BLaER1 (cell line): ENCODE data around the gene SSR4.
A peak's percentile ranks its signal among the peaks of the same experiment; 100 is the strongest.
"Not testable (repeated sequence)": the region's sequence is repeated elsewhere in the genome, so short reads cannot be mapped to it uniquely, and the experiment has no call there.

Experiments
- H3K27ac ChIP-seq: shearing (Covaris generic); formaldehyde crosslinking; 2 replicates; pipeline ENCODE4 v1.8.1; 2022
- H3K27me3 ChIP-seq: shearing (Covaris generic); formaldehyde crosslinking; 2 replicates; pipeline ENCODE4 v1.8.1; 2022
- H3K36me3 ChIP-seq: shearing (Covaris generic); formaldehyde crosslinking; 2 replicates; pipeline ENCODE4 v1.8.1; 2022
- H3K4me1 ChIP-seq: shearing (Covaris generic); formaldehyde crosslinking; 2 replicates; pipeline ENCODE4 v1.8.1; 2022
- H3K4me2 ChIP-seq: shearing (Covaris generic); formaldehyde crosslinking; 2 replicates; pipeline ENCODE4 v1.8.1; 2022
- H3K4me3 ChIP-seq: shearing (Covaris generic); formaldehyde crosslinking; 2 replicates; pipeline ENCODE4 v1.8.1; 2022
- H3K9ac ChIP-seq: shearing (Covaris generic); formaldehyde crosslinking; 2 replicates; pipeline ENCODE4 v1.8.1; 2022
- H3K9me3 ChIP-seq: shearing (Covaris generic); formaldehyde crosslinking; 2 replicates; pipeline ENCODE4 v1.8.1; 2022
- H4K20me1 ChIP-seq: shearing (Covaris generic); formaldehyde crosslinking; 2 replicates; pipeline ENCODE4 v1.8.1; 2022
- Cebpa-rat ChIP-seq: shearing (Covaris generic); IDR thresholded peaks from 2 replicates; pipeline ENCODE4 v1.8.1; 2022

Gene SSR4

DNA sequence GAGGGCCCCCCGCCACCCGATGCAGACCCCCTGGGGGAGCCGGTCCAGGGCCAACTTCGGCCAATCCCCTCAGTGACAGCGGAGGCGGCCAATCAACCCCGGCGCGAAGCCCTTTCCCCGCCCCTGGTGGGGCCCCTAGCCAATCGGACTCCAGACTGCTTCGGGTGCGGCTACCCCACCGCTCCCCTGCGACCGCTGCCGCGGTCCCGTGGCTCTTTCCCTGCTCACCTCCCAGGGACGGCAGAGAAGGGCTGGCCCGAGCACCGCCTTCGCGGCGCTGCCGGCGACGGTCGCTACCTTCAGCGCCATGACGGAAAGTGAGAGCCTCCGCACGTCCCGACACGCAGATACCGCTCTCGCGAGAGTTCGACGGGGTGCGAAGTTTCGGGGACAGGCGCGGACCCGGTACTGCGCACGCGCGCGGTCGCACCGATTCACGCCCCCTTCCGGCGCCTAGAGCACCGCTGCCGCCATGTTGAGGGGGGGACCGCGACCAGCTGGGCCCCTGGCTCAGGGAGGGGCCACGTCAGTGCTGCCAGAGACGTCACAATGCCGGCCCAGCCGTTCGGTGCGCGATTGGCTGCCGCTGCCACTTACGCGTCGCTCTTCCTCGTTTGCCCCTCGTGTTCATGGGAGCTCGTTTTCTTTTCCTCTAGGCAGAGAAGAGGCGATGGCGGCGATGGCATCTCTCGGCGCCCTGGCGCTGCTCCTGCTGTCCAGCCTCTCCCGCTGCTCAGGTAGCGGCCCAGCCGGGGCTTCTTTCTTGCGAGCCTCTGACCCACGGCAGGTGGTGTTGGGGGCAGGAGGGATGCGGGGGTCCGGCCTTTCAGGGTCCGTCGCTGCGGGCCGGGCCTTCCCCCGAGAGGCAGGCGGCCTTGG lies at the start of gene SSR4, which contains the start of gene IDH3G:
TSS of gene SSR4 (plus strand) at position 651 of the 879 bp plus-strand sequence. CDS start at position 671, 20 bp downstream.
TSS of gene IDH3G (minus strand) at position 358 of the 879 bp plus-strand sequence. CDS start at position 309, 49 bp downstream.
- H3K9ac ChIP-seq, result peak within 1 kb of the TSS; percentile 94
- H3K36me3 ChIP-seq, result peaks cover 65% of the 10 kb centered on the region
- peak within 1 kb of the TSS; percentile 89 for H3K4me2 ChIP-seq
- peaks cover 42% of the 10 kb centered on the region for H3K4me1 ChIP-seq
- H3K9me3 ChIP-seq, result peaks cover 49% of the 10 kb centered on the region
- no peak for TF ChIP-seq Cebpa-rat
- H3K27me3 ChIP-seq, result peaks cover 35% of the 10 kb centered on the region
- peaks cover 79% of the 10 kb centered on the region for H4K20me1 ChIP-seq
- H3K4me3 ChIP-seq, result peak within 1 kb of the TSS; percentile 82
- H3K27ac ChIP-seq, result peak within 1 kb of the TSS; percentile 97

GRCh38 chrX:153745067-153745433 lies 49.4 kb upstream of the SSR4 start:
- not testable (repeated sequence) for H3K9me3 ChIP-seq, H3K36me3 ChIP-seq, H4K20me1 ChIP-seq, H3K4me3 ChIP-seq, H3K9ac ChIP-seq, H3K27ac ChIP-seq
- H3K4me2 ChIP-seq, result peak overlapping the region; percentile 73
- peaks cover 58% of the 10 kb centered on the region for H3K4me1 ChIP-seq
- H3K27me3 ChIP-seq, result peaks cover 22% of the 10 kb centered on the region

DNA sequence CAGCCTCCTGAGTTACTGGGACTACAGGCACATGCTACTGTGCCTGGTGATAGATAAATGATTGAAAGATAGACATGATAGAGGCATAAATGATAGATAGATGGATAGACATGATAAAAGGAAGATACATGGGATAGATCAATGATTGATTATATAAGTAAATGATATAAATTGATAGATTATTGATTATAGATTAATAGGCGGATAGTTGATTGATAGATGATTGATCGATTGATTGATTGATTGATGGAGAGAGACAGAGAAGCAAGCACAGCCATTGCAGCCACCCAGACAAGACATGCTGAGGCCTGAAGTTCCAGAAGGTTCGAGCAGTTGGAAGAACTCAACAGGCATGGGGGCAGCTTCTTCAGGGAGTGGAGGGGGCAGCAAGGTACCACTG lies 48.1 kb upstream of the SSR4 start:
- Histone ChIP-seq H3K27me3 (peaks cover 30% of the 10 kb centered on the region), H3K9me3 (no peaks in the 10 kb centered on the region), H3K27ac (no peak overlapping the region), H3K4me3 (no peak overlapping the region), H3K4me1 (peaks cover 50% of the 10 kb centered on the region), H3K4me2 (no peak overlapping the region), H3K9ac (no peak overlapping the region), H3K36me3 (no peaks in the 10 kb centered on the region), H4K20me1 (no peaks in the 10 kb centered on the region; the same call in 1 of the 2 replicates)
- TF ChIP-seq Cebpa-rat, result no peak

DNA sequence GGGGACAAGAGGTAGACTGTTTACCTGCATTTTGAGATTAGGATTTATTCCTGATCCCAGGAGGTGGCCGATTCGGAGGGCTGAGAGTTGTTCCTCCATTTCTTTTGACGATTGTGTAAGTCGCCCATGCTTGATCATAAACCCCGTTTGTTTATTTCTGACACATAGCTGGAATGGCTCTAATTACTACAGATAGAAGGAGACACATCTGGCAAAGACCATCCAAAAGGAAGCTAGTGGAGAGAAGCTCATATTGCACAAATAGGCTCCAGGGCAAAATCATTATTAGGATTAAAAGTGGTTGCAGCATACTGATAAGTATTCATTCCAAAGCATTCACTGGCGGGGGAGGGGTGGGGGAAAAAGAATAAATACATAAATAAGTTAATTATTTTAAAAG lies 47.5 kb upstream of the SSR4 start:
- H3K4me1 ChIP-seq, result peaks cover 43% of the 10 kb centered on the region
- not testable (repeated sequence) for H4K20me1 ChIP-seq, H3K9me3 ChIP-seq, H3K36me3 ChIP-seq, H3K27ac ChIP-seq, H3K9ac ChIP-seq, H3K4me2 ChIP-seq, H3K4me3 ChIP-seq
- H3K27me3 ChIP-seq, result peaks cover 30% of the 10 kb centered on the region

DNA sequence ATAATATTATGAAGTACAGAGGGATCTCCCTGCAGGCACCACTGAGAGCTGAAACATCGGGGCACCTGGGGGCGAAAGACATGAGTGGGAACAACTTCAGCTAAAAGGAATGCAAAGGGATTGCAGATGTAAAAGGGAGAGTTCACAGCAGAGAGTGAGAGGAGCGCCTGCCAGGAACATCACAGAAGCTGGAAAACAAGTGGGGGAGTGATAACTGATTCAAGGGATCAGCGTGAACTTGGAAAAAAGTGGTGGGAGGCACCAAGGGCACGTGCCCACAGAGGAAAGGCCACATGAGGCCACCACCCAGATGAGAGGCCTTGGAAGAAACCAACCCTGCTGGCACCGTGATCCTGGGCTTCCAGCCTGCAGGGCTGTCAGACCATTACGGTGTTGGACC lies 45.5 kb upstream of the SSR4 start:
- H3K4me3 ChIP-seq, H3K9me3 ChIP-seq, H4K20me1 ChIP-seq, H3K9ac ChIP-seq, H3K27ac ChIP-seq, H3K4me2 ChIP-seq, H3K36me3 ChIP-seq: not testable (repeated sequence)
- Histone ChIP-seq H3K27me3 (peaks cover 37% of the 10 kb centered on the region), H3K4me1 (peaks cover 25% of the 10 kb centered on the region)

DNA sequence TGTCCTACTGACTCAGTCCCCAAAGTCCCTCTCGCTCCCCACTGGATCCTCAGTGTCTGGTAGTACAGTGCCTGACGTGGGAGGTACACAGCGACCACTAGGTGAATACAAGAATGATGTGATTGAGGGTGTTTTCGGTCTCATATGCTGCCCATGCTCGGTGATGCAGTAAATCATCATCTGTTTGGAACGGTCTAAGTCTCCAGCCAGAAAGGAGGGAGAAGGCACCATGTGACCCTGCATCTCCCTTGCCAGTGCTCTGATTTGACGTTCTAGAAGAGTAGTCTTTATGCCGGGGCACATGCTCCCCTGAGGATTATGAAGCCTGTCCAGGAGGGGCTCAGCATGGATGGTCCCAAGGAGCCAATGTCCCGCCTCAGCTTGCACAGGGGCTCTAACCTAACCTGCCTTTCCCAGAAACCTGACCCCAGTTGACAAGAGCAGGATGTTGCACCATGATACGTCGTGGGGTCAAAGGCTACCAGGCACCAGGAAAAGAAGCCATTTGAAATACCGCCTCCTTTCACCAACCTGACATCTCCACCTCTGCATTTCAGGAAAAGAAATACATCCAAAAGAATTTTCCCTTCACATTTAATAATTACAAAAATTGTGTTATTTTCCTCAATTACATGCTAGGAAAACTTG lies 44.2 kb upstream of the SSR4 start:
- H3K9ac ChIP-seq, result no peak overlapping the region
- TF ChIP-seq Cebpa-rat, result no peak
- H3K36me3 ChIP-seq, result no peaks in the 10 kb centered on the region
- peak overlapping the region; percentile 14 for H3K4me2 ChIP-seq
- H3K9me3 ChIP-seq, result 0 out of 2 replicates have a peak, but pooled peaks cover 2% of the 10 kb centered on the region
- H3K4me3 ChIP-seq, result no peak overlapping the region
- H3K27ac ChIP-seq, result no peak overlapping the region
- H3K4me1 ChIP-seq, result peaks cover 13% of the 10 kb centered on the region
- peaks cover 43% of the 10 kb centered on the region for H3K27me3 ChIP-seq
- H4K20me1 ChIP-seq, result no peaks in the 10 kb centered on the region

DNA sequence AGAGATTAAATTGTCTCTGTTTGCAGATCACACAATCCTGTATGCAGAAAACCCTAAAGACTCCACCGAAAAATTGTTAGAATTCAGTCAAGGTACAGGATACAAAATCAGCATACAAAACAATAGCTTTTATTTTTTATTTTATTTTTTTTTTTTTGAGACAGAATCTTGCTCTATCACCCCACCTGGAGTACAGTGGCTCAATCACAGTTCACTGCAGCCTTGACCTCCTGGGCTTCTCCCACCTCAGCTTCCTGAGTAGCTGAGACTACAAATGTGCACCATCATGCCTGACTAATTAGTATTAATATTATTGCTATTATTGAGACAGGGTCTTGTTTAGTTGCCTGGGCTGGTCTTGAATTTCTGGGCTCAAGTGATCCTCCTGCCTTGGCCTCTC lies 39.3 kb upstream of the SSR4 start:
- Histone ChIP-seq H3K27ac (no peak overlapping the region), H3K9me3 (peaks cover 16% of the 10 kb centered on the region), H3K4me2 (no peak overlapping the region), H3K27me3 (peaks cover 60% of the 10 kb centered on the region), H3K36me3 (no peaks in the 10 kb centered on the region), H3K9ac (no peak overlapping the region), H4K20me1 (no peaks in the 10 kb centered on the region), H3K4me3 (no peak overlapping the region), H3K4me1 (peaks cover 14% of the 10 kb centered on the region)
- TF ChIP-seq Cebpa-rat, result no peak

DNA sequence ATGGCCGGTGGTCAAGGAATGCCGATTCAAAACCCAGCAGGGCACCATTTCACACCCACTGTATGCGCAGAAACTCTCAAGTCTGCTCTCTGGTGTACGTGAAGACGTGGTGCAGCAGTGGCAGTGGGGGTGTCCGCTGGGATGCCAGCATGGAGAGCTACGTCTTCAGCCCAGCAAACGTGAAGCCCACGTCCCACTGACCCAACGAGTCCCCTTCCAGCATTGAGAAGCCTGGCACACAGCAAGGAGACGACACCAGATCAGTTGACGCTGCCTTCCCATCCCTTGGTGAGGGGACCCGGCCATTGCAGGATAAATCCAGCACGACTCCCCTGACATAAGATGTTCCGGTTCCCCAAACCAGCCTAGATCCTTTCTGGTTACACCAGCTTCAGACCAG lies 32.6 kb upstream of the SSR4 start:
- Histone ChIP-seq H3K9ac (no peak overlapping the region), H3K36me3 (no peaks in the 10 kb centered on the region), H3K4me3 (no peak overlapping the region), H4K20me1 (peaks cover 37% of the 10 kb centered on the region), H3K27me3 (peaks cover 53% of the 10 kb centered on the region), H3K4me1 (peaks cover 50% of the 10 kb centered on the region), H3K27ac (no peak overlapping the region), H3K4me2 (no peak overlapping the region), H3K9me3 (no peaks in the 10 kb centered on the region)
- no peak for TF ChIP-seq Cebpa-rat

GRCh38 chrX:153762626-153763173 lies 31.8 kb upstream of the SSR4 start:
- TF ChIP-seq Cebpa-rat, result no peak
- H3K9me3 ChIP-seq, result no peaks in the 10 kb centered on the region
- H3K9ac ChIP-seq, result no peak overlapping the region
- H3K4me3 ChIP-seq, result no peak overlapping the region
- H3K4me2 ChIP-seq, result no peak overlapping the region
- no peaks in the 10 kb centered on the region for H3K36me3 ChIP-seq
- H3K4me1 ChIP-seq, result peaks cover 58% of the 10 kb centered on the region
- H3K27me3 ChIP-seq, result peaks cover 44% of the 10 kb centered on the region
- peaks cover 37% of the 10 kb centered on the region for H4K20me1 ChIP-seq
- H3K27ac ChIP-seq, result no peak overlapping the region
